Embryonic facial prominence (tissue), 1 donor: ENCODE results near the gene NOS1AP.

ENCODE experiments used
- DNase-seq: peaks from one replicate; pipeline ENCODE4 v3.0.0-alpha.2; 2016; ENCODE audit errors: extremely low spot score

NOS1AP gene

GRCh38 chr1:162385702-162386101 lies 316.2 kb downstream of the NOS1AP start:
- no peak for DNase-seq

- no peak for DNase-seq
Observed at GRCh38 chr1:162386292-162387225, 317.1 kb downstream of the NOS1AP start.

- DNase-seq, result no peak
Observed at GRCh38 chr1:162387226-162388082, 318.0 kb downstream of the NOS1AP start.

GRCh38 chr1:162388083-162388594 lies 318.6 kb downstream of the NOS1AP start:
- no peak for DNase-seq

- DNase-seq, result no peak
Observed at GRCh38 chr1:162388615-162389014, 319.1 kb downstream of the NOS1AP start.

GRCh38 chr1:162389021-162389818 lies 319.7 kb downstream of the NOS1AP start:
- DNase-seq, result no peak

- no peak for DNase-seq
Observed at GRCh38 chr1:162389971-162390370, 320.5 kb downstream of the NOS1AP start.

GRCh38 chr1:162390396-162391185 lies 321.1 kb downstream of the NOS1AP start:
- no peak for DNase-seq

- peak; percentile 46 for DNase-seq
Observed at GRCh38 chr1:162391790-162392563, 322.5 kb downstream of the NOS1AP start.

- DNase-seq, result no peak
Observed at GRCh38 chr1:162396201-162396906, 326.9 kb downstream of the NOS1AP start.

- no peak for DNase-seq
Observed at GRCh38 chr1:162397039-162397448, 327.6 kb downstream of the NOS1AP start.

- no peak for DNase-seq
Observed at GRCh38 chr1:162397943-162398560, 328.6 kb downstream of the NOS1AP start.

- no peak for DNase-seq
Observed at GRCh38 chr1:162398999-162399580, 329.6 kb downstream of the NOS1AP start.

- no peak for DNase-seq
Observed at GRCh38 chr1:162400790-162401355, 331.4 kb downstream of the NOS1AP start.

GRCh38 chr1:162404550-162405160 lies 335.2 kb downstream of the NOS1AP start:
- DNase-seq, result no peak

GRCh38 chr1:162405800-162406199 lies 336.3 kb downstream of the NOS1AP start:
- DNase-seq, result no peak

- DNase-seq, result no peak
Observed at GRCh38 chr1:162406811-162407210, 337.3 kb downstream of the NOS1AP start.

GRCh38 chr1:162407539-162407938 lies 338.0 kb downstream of the NOS1AP start:
- no peak for DNase-seq
